ENCODE data around the gene SPEN. TPM values are rescaled to one million over a fixed set of nuclear protein-coding genes. Genes with fewer than 3 reads are reported as not detected.

SPEN gene
- total RNA-seq, 6 experiments from 2014 or later: 13.5 to 33.7 (median 23.2) TPM

GRCh38 chr1:15948091-15948591, 100.6 kb downstream of the SPEN start:
- peaks cover 0 to 33% (median 11%) of the 10 kb centered on the region in 4 donors for H3K36me3 ChIP-seq
- intact Hi-C loops (cut with DNase I): no loop called here
- TF ChIP-seq POLR2A (IDR thresholded peaks at IDR 0.05): no peak
- TF ChIP-seq, protein P1, sequence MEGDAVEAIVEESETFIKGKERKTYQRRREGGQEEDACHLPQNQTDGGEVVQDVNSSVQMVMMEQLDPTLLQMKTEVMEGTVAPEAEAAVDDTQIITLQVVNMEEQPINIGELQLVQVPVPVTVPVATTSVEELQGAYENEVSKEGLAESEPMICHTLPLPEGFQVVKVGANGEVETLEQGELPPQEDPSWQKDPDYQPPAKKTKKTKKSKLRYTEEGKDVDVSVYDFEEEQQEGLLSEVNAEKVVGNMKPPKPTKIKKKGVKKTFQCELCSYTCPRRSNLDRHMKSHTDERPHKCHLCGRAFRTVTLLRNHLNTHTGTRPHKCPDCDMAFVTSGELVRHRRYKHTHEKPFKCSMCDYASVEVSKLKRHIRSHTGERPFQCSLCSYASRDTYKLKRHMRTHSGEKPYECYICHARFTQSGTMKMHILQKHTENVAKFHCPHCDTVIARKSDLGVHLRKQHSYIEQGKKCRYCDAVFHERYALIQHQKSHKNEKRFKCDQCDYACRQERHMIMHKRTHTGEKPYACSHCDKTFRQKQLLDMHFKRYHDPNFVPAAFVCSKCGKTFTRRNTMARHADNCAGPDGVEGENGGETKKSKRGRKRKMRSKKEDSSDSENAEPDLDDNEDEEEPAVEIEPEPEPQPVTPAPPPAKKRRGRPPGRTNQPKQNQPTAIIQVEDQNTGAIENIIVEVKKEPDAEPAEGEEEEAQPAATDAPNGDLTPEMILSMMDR (IDR thresholded peaks at IDR 0.05): no peak
- ATAC-seq (no peak), DNase-seq (no peak)
- H3K4me1 ChIP-seq: peaks cover 0 to 6% (median 3%) of the 10 kb centered on the region in 4 donors
- H3K4me3 ChIP-seq: no peak overlapping the region
- H3K9me3 ChIP-seq: no peaks in the 10 kb centered on the region
- H3K27ac ChIP-seq: no peak overlapping the region
- H3K27me3 ChIP-seq: no peaks in the 10 kb centered on the region
- 80% methylated on average over 1 of the region's 16 CpGs for WGBS (ENCODE audit: insufficient coverage, low coverage, low lambda C conversion rate, missing lambda C conversion rate)

DNA sequence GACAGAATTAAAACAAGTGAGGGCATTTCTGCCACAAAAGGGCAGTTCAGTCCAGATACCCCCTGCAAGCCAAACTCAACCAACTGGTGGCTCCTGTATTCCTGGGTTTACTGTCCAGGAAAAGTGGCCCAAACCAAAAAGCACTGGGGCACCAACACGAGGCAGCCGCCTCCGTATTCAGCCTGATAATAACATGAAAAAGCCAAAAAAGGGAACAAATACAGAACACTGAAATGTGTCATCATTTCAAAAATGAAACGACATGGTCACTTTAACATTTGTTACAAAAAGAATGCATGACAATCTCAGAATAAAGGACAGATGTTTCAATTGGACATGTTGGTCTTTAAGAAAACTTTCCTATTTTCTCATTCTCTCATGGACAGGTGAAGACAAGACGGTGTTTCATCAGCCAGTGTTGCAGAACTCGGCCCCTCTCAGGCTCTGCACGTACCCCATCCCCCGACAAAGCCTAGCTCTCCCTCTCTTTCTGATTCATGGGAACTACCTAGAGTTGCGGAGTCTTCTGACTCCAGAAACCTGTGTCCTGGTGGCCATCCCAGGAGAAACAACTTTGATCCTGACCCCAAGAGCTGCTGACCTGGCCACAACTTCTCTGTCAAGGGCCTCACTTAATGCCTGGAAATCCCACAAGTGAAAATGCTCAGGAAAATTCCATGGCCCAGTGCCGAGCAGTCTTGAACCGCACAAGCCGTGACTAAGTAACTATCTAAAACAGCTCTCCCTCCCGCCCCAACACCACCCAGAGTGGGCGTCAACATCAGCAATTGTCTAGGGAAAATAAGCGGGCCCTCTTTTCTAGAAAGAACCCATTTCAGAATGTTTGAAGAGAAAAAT, 101.3 kb downstream of the SPEN start:
- intact Hi-C loops (cut with DNase I): no loop called here
- WGBS (ENCODE audit: insufficient coverage, low coverage, low lambda C conversion rate, missing lambda C conversion rate): 53% methylated on average over 10 of the region's 15 CpGs
- Histone ChIP-seq H3K4me1 (peaks cover 0 to 6% (median 3%) of the 10 kb centered on the region in 4 donors), H3K36me3 (peaks cover 0 to 27% (median 7%) of the 10 kb centered on the region in 4 donors), H3K27me3 (no peaks in the 10 kb centered on the region), H3K9me3 (no peaks in the 10 kb centered on the region), H3K4me3 (no peak overlapping the region), H3K27ac (peak overlapping the region; percentile 2 to 68 (median 47))
- peak in 1 of 3 donors; percentile 46 for DNase-seq
- ATAC-seq: no peak
- no peak for TF ChIP-seq POLR2A (IDR thresholded peaks at IDR 0.05)
- TF ChIP-seq, protein P1 (IDR thresholded peaks at IDR 0.05): no peak

DNA sequence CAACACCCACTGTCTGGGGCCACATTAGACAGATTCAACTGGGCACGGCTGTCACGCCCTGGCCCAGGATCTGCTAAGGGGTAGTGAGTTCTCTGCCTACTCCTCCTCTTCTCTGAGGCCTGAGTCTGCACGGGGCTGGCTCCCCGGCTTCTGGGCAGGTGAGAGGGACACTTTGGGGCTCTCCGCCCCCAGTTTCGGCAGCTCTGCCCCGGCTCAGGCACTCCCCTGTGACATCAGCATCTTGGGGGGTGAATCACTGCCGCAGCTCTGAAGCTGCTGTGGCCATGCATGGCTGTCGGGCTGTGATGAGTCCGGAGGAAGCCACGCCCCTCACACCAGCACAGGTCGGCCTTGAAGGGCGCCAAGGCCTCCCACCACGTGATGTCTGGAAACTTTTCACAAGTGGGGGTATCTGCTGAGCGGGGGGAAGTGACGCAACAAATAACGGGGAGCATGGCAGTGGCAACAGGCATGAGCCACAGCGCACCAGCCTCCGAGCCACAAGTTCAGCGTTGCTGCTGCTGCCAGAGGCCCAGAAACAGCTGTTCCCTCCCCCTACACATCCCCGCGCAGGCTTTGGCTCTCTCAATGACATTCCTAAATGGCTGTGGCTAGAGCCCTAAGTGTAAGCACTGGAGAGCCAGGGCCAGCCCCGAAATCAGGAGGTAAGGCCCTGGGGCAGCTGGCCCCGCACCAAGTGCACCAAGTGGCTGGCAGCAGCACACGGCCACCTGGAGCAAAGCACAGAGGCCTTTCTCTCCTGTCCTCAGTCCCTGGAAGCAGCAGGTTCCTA, 102.1 kb downstream of the SPEN start:
- Histone ChIP-seq H3K4me3 (no peak overlapping the region), H3K27ac (peak overlapping the region; percentile 2 to 68 (median 47)), H3K36me3 (peaks cover 0 to 18% (median 7%) of the 10 kb centered on the region in 4 donors), H3K9me3 (no peaks in the 10 kb centered on the region), H3K27me3 (no peaks in the 10 kb centered on the region), H3K4me1 (peaks cover 0 to 6% (median 3%) of the 10 kb centered on the region in 4 donors)
- intact Hi-C loops (cut with DNase I): no loop called here
- TF ChIP-seq, protein P1 (IDR thresholded peaks at IDR 0.05): no peak
- no peak for TF ChIP-seq POLR2A (IDR thresholded peaks at IDR 0.05)
- peak; percentile 61 to 69 (median 66) for ATAC-seq
- 65% methylated on average over 4 of the region's 25 CpGs for WGBS (ENCODE audit: insufficient coverage, low coverage, low lambda C conversion rate, missing lambda C conversion rate)
- DNase-seq: peak; percentile 64 to 74 (median 70)

- peaks cover 0 to 13% (median 5%) of the 10 kb centered on the region in 4 donors for H3K36me3 ChIP-seq
- H3K4me1 ChIP-seq: peaks cover 0 to 6% (median 3%) of the 10 kb centered on the region in 4 donors
- no peaks in the 10 kb centered on the region for H3K27me3 ChIP-seq
- DNase-seq (no peak), ATAC-seq (no peak)
- H3K27ac ChIP-seq: peak overlapping the region; percentile 2 to 68 (median 47)
- H3K9me3 ChIP-seq: no peaks in the 10 kb centered on the region
- WGBS (ENCODE audit: insufficient coverage, low coverage, low lambda C conversion rate, missing lambda C conversion rate): 80% methylated on average over 1 of the region's 4 CpGs
- TF ChIP-seq, protein P1 (IDR thresholded peaks at IDR 0.05): no peak
- TF ChIP-seq POLR2A (IDR thresholded peaks at IDR 0.05): no peak
- no peak overlapping the region for H3K4me3 ChIP-seq
- intact Hi-C loops (cut with DNase I): no loop called here
Measured at GRCh38 chr1:15950302-15950701, 102.8 kb downstream of the SPEN start.
